Ramos (cell line): Measurements from ENCODE around the gene PHTF1.

Source experiments
- in situ Hi-C: fragments of 300-500 bp; cut with MboI; formaldehyde crosslinking; loops from one replicate; pipeline ENCODE4 v1.14.3; 2022; ENCODE audit warnings: low sequenced_read_pairs; ENCODE audit not compliant: unreplicated experiment

The PHTF1 gene

GRCh38 chr1:113759333-113760101 is at the start of gene PHTF1:
Gene PHTF1 (minus strand): TSS chr1:113759486. CDS start chr1:113758703, 783 bp downstream.
- in situ Hi-C loops: no loop called here

- in situ Hi-C loops: no loop called here
Measured at GRCh38 chr1:113808450-113809195, 49.3 kb upstream of the PHTF1 start.

GRCh38 chr1:113805639-113806038 is 46.4 kb upstream of the PHTF1 start:
- in situ Hi-C loops: no loop called here

- in situ Hi-C loops: no loop called here
Measured at GRCh38 chr1:113805256-113805531, 45.9 kb upstream of the PHTF1 start.

GRCh38 chr1:113804421-113805255 is 45.4 kb upstream of the PHTF1 start:
- in situ Hi-C loops: no loop called here

- in situ Hi-C loops: no loop called here
Measured at GRCh38 chr1:113802367-113803007, 43.2 kb upstream of the PHTF1 start.

- in situ Hi-C loops: no loop called here
Measured at GRCh38 chr1:113800487-113800886, 41.2 kb upstream of the PHTF1 start.

GRCh38 chr1:113797472-113797871 is 38.2 kb upstream of the PHTF1 start:
- in situ Hi-C loops: no loop called here

- in situ Hi-C loops: no loop called here
Measured at GRCh38 chr1:113793878-113794834, 34.9 kb upstream of the PHTF1 start.

- in situ Hi-C loops: no loop called here
Measured at GRCh38 chr1:113792986-113793385, 33.7 kb upstream of the PHTF1 start.

- in situ Hi-C loops: no loop called here
Measured at GRCh38 chr1:113792471-113792870, 33.2 kb upstream of the PHTF1 start.

- in situ Hi-C loops: no loop called here
Measured at GRCh38 chr1:113788802-113789201, 29.5 kb upstream of the PHTF1 start.

GRCh38 chr1:113787663-113788062 is 28.4 kb upstream of the PHTF1 start:
- in situ Hi-C loops: no loop called here

- in situ Hi-C loops: no loop called here
Measured at GRCh38 chr1:113786069-113786468, 26.8 kb upstream of the PHTF1 start.

GRCh38 chr1:113784104-113784779 is 25.0 kb upstream of the PHTF1 start:
- in situ Hi-C loops: no loop called here

GRCh38 chr1:113783254-113784103 is 24.2 kb upstream of the PHTF1 start:
- in situ Hi-C loops: no loop called here

- in situ Hi-C loops: no loop called here
Measured at GRCh38 chr1:113782406-113782805, 23.1 kb upstream of the PHTF1 start.
